Sigmoid colon (tissue), 4 donors: ENCODE measurements around the gene OPCML.

Source experiments
- EP300 ChIP-seq, 4 donors: sonication (generic); formaldehyde crosslinking; IDR thresholded peaks; one replicate each; pipeline ENCODE4 v1.6.1; 2017; ENCODE audit warnings: antibody characterized with exemption in 4 of 4
- POLR2A ChIP-seq, 2 donors: fragments of 450-650 bp; IDR thresholded peaks; one replicate each; pipeline ENCODE4 v1.6.1; 2016; ENCODE audit warnings: antibody characterized with exemption in 2 of 2, mild to moderate bottlenecking in 2 of 2, moderate library complexity in 2 of 2
- POLR2AphosphoS5 ChIP-seq, 4 donors: sonication (generic); formaldehyde crosslinking; IDR thresholded peaks; one replicate each; pipeline ENCODE4 v1.6.1; 2017; ENCODE audit warnings: antibody characterized with exemption in 4 of 4
- TF ChIP-seq, protein P1 (sequence below), 4 experiments: fragments of 450-650 bp in 3 of 4; fragments of 200-600 bp in 1 of 4; IDR thresholded peaks; one replicate each; pipeline ENCODE4 v1.5.1; 2016 to 2019; ENCODE audit warnings: antibody characterized with exemption in 4 of 4, mild to moderate bottlenecking in 3 of 4, moderate library complexity in 2 of 4

DNA sequence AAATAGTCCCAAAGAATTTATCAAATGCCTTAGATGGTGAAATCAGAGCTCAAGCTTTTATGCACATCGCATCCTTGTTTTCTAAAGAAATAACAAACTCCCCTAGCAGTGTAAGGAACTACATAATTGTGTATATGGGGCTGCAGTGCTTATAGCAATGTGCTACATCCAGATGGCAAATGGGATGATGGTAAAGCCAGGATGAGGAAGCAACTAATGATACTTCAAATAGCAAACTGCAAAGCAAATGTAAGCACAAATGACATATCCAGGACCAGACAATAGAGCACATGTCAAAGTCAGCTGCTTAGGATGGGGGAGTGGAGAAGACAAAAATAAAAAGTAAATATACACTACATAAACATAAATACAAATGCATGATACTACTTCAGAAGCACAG lies 425.9 kb downstream of the OPCML start:
- TF ChIP-seq, protein P1, sequence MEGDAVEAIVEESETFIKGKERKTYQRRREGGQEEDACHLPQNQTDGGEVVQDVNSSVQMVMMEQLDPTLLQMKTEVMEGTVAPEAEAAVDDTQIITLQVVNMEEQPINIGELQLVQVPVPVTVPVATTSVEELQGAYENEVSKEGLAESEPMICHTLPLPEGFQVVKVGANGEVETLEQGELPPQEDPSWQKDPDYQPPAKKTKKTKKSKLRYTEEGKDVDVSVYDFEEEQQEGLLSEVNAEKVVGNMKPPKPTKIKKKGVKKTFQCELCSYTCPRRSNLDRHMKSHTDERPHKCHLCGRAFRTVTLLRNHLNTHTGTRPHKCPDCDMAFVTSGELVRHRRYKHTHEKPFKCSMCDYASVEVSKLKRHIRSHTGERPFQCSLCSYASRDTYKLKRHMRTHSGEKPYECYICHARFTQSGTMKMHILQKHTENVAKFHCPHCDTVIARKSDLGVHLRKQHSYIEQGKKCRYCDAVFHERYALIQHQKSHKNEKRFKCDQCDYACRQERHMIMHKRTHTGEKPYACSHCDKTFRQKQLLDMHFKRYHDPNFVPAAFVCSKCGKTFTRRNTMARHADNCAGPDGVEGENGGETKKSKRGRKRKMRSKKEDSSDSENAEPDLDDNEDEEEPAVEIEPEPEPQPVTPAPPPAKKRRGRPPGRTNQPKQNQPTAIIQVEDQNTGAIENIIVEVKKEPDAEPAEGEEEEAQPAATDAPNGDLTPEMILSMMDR (IDR thresholded peaks at IDR 0.05): no peak
- TF ChIP-seq POLR2A (IDR thresholded peaks at IDR 0.05) (no peak), EP300 (IDR thresholded peaks at IDR 0.05) (no peak), POLR2AphosphoS5 (IDR thresholded peaks at IDR 0.05) (no peak)
